Transverse colon (tissue), 4 donors: Measurements from ENCODE around the gene IMP4.

Experiments
- EP300 ChIP-seq: sonication (generic); formaldehyde crosslinking; IDR thresholded peaks from one replicate; pipeline ENCODE4 v1.6.1; 2017; ENCODE audit warnings: antibody characterized with exemption, low read depth
- POLR2A ChIP-seq: fragments of 450-650 bp; IDR thresholded peaks from one replicate; pipeline ENCODE4 v1.6.1; 2016; ENCODE audit warnings: antibody characterized with exemption, mild to moderate bottlenecking, moderate library complexity
- POLR2AphosphoS5 ChIP-seq, 3 donors: sonication (generic); formaldehyde crosslinking; IDR thresholded peaks; one replicate each; pipeline ENCODE4 v1.6.1; 2016; ENCODE audit warnings: antibody characterized with exemption in 3 of 3
- TF ChIP-seq, protein P1 (sequence below), 5 experiments: fragments of 200-600 bp in 3 of 5; fragments of 450-650 bp in 2 of 5; sonication (generic) in 3 of 5; IDR thresholded peaks; 1 replicate in 2 of 5; 2 replicates in 3 of 5; pipeline ENCODE4 v1.5.1; 2016 to 2017; ENCODE audit warnings: antibody characterized with exemption in 5 of 5, inconsistent platforms in 3 of 5, mild to moderate bottlenecking in 2 of 5, moderate library complexity in 1 of 5

DNA sequence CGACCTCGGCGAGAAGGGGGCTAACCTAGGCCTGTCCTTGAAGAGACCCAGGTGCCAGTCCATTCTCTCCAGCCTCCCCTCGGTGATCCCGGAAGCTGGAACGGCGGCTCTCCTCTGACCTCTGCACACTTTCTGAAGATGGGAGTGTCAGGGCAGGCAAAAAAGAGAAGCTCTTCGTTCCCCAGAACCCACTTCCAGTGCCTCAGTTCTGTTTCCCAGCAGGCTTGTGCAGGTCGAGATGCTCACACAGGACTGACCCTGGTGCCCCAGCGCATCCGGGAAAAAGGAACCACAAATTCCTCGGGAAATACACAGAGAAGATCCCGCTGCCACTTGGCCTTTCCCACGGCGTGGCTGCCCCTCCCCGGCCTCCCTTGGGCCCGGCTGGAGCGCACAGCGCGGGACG lies 12.5 kb downstream of the IMP4 start:
- TF ChIP-seq, protein P1, sequence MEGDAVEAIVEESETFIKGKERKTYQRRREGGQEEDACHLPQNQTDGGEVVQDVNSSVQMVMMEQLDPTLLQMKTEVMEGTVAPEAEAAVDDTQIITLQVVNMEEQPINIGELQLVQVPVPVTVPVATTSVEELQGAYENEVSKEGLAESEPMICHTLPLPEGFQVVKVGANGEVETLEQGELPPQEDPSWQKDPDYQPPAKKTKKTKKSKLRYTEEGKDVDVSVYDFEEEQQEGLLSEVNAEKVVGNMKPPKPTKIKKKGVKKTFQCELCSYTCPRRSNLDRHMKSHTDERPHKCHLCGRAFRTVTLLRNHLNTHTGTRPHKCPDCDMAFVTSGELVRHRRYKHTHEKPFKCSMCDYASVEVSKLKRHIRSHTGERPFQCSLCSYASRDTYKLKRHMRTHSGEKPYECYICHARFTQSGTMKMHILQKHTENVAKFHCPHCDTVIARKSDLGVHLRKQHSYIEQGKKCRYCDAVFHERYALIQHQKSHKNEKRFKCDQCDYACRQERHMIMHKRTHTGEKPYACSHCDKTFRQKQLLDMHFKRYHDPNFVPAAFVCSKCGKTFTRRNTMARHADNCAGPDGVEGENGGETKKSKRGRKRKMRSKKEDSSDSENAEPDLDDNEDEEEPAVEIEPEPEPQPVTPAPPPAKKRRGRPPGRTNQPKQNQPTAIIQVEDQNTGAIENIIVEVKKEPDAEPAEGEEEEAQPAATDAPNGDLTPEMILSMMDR (IDR thresholded peaks at IDR 0.05): no peak
- TF ChIP-seq POLR2AphosphoS5 (IDR thresholded peaks at IDR 0.05) (no peak), POLR2A (no peak), EP300 (no peak)
